Measurements from ENCODE around the gene TCEA2.
A peak's percentile ranks its signal among the peaks of the same experiment; 100 is the strongest.

TCEA2 gene

DNA sequence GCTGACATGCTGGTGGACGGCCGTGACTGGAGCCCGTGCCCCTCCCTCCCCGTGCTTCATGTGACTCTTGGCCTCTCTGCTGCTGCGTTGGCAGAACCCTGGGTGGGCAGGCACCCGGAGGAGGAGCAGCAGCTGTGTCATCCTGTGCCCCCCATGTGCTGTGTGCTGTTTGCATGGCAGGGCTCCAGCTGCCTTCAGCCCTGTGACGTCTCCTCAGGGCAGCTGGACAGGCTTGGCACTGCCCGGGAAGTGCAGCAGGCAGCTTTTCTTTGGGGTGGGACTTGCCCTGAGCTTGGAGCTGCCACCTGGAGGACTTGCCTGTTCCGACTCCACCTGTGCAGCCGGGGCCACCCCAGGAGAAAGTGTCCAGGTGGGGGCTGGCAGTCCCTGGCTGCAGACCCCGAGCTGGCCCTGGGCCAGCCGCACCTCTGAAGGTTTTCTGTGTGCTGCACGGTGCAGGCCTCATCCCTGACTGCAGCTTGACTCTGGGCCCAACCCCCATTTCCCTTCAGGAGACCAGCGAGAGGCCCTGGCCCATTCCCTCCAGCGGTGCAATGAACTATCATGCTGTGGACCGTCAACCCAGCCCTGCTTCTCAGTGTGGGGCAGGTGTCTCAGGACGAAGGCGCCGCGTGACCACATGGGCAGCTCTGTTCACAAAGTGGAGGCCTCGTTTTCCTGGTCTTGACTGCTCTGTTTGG lies 36.2 kb downstream of the TCEA2 start:
- no peak for DNase-seq

GRCh38 chr20:64099880-64100565 lies 37.0 kb downstream of the TCEA2 start:
- DNase-seq, result no peak

- no peak for DNase-seq
These were observed 37.5 kb downstream of the TCEA2 start for GRCh38 chr20:64100566-64100888.

DNA sequence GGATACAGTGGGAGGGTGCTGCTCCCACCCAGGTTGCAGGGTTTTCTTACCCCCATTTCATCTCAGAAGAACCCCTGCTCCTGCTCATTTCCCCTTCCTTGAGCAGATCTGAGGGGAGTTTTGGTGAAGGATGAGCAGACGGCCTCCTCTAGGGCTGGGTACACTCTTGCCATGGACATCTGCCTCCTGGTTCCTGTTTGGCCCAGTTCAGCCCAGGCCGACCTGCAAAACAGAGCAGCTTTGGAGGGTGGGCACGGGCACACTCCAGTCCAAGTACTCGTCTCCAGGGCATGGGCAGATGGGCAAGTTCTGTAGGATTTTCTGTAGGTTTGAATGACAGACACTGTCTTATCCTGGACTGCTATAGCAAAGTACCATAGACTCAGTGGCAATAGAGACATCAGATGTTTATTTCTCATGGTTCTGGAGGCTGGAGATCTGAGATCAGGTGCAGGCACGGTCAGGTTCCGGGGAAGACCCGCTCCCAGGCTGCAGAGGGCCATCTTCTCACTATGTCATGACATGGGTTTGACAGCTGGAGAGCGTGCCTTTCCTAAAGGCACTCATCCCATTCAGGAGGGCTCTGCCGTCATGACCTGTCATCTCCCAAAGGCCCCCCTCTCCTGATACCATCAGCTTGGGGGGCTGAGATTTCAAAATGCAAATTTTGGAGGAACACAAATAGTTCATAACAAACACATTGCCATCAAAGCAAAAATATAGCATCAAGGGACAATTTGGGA lies 38.1 kb downstream of the TCEA2 start:
- no peak for DNase-seq

GRCh38 chr20:64101731-64102621 lies 39.0 kb downstream of the TCEA2 start:
- DNase-seq, result peak; percentile 77

GRCh38 chr20:64102647-64103354 lies 39.8 kb downstream of the TCEA2 start:
- no peak for DNase-seq

DNA sequence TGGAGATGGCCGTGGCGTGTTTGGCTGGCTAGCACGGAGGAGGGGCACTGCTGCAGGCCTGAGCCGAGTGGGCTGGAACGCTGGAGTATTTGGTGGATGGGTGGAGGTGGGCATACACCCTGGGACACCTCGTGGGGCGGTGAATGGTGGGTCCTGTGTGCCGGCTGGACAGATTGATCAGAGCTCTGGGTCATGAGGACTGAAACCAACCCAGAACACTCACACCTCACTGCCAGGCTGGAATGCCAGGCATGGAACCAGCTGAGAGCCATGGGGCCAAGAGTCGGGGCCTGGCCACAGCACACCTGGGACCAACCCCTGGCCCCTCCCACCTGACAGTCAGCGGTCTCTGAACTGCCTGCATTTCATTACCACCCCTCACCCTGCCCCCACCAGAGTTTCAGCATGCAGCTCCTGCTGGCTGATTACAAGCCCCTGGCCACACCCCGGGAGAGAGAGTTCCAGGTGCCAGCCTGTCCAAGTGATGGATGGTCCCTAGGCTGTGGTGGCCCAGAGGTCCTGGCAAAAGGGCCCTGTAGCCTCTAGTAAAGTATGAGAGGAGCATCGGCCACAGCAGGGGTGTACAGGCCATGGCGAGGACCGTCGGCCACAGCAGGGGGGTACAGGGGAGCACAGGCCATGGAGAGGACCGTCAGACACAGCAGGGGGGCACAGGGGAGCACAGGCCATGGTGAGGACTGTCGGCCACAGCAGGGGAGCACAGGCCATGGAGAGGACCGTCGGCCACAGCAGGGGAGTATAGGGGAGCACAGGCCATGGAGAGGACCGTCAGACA lies 41.1 kb downstream of the TCEA2 start:
- no peak for DNase-seq

- no peak for DNase-seq
These were observed 41.9 kb downstream of the TCEA2 start for GRCh38 chr20:64104667-64105451.

DNA sequence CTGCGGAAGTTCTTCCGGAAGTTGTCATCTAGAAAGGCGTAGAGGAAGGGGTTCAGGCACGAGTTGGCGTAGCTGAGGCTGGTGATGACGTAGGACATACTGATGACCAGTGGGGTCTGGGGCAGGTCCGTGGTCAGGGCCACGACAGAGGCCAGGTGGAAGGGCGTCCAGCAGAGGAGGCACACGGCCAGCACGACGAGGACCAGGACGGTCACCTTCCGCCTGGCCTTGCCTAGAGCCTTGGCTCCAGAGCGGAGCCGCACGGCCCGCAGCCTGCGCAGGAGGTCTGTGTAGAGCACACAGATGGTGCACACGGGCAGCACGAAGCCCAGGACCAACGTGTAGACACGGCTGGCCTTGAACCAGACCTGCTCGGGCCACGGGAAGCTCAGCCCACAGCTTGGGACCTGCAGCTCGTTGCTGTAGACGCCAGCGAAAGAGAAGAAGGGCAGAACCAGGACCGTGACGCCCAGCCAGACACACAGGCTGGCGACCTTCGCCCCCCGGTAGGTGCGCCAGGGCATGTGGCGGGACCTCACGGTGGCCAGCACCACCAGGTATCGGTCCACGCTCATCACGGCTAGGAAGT lies 42.9 kb downstream of the TCEA2 start:
- no peak for DNase-seq

DNA sequence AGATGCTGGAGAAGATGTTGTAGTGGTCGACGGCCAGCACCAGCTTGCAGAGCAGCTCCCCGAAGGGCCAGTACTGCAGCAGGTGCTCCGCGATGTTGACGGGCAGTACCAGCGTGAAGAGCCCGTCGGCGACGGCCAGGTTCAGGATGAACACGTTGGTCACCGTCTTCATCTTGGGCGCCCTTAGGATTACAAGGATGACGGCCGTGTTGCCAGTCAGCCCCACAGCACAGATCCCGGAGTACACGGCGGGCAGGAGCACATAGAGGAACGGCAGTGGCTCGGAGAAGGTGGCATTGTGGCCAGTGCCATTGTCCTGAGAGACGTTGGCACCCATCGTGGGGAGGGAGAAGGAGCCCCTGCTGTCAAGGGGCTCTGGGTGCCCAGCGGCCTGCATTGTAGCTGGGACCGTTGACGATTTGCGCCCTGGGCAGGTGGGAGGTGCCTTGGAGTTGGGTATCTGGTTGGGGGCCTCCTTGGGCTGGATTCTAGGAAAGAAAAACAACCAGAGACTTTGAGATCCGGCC lies 43.5 kb downstream of the TCEA2 start:
- DNase-seq, result no peak

- peak; percentile 34 for DNase-seq
These were observed 44.2 kb downstream of the TCEA2 start, which contains the start of gene NPBWR2 for GRCh38 chr20:64106981-64107735. TSS of gene NPBWR2 (minus strand) at chr20:64107565. CDS start at chr20:64106831, 734 bp downstream.

DNA sequence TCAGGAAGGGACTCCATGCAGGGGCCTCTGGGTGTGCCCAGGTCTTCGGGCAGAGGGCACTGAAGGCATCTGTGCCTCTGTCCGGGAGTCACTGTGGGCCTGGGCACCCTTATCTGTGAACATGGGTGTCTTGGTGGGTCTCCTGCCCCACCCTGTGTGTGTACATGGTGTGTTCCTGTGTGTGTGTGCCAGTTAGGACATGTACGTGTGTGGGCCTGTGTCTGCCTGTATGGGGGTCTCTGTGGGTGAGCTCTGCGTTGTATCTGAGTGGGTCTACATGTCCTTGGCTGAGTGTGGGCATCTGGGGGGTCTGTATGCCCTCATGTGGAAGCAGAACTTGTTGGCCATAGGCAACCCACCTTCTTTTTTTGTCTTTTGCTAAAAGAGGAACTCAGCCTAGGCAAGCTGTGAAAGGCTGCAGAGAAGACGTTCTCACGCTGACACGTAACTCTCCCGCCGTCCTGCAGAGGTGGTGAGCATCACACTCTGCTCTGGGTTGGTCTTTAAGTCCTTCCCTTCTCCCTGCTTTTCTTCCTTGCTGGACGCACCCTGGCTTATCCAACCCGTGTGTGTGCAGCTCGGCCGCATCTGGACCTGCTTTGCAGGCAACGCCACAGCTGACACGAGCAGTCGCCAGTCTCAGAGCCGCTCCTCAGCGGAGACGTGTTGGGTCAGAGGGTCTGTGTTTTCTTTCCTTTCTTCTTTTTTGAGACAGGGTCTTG lies 44.9 kb downstream of the TCEA2 start:
- no peak for DNase-seq

- no peak for DNase-seq
These were observed 46.0 kb downstream of the TCEA2 start for GRCh38 chr20:64108731-64109681.

GRCh38 chr20:64109831-64110391 lies 46.9 kb downstream of the TCEA2 start:
- DNase-seq, result no peak

GRCh38 chr20:64110411-64111068 lies 47.5 kb downstream of the TCEA2 start:
- DNase-seq, result no peak

All from activated naive CD4-positive, alpha-beta T cell treated with anti-CD3 and anti-CD28 coated beads, Interleukin-2, amount 50 U/mL, for 16 hours (primary cell).